Activated naive CD4-positive, alpha-beta T cell treated with anti-CD3 and anti-CD28 coated beads, Interleukin-2, amount 50 U/mL, for 24 hours (primary cell): Measurements from ENCODE around the gene ING2.
A peak's percentile ranks its signal among the peaks of the same experiment; 100 is the strongest.
"Not testable (repeated sequence)": the region's sequence is repeated elsewhere in the genome, so short reads cannot be mapped to it uniquely, and the experiment has no call there.

ENCODE experiments used
- H3K27ac Mint-ChIP-seq: one replicate; pipeline ENCODE4 v1.8.0; 2021; ENCODE audit warnings: mild to moderate bottlenecking, mixed read lengths
- H3K27me3 Mint-ChIP-seq: one replicate; pipeline ENCODE4 v1.8.0; 2021; ENCODE audit warnings: mixed read lengths
- H3K36me3 Mint-ChIP-seq: one replicate; pipeline ENCODE4 v1.8.0; 2021; ENCODE audit warnings: mixed read lengths
- H3K4me1 Mint-ChIP-seq: one replicate; pipeline ENCODE4 v1.8.0; 2021; ENCODE audit warnings: mixed read lengths
- H3K4me3 Mint-ChIP-seq: one replicate; pipeline ENCODE4 v1.8.0; 2021; ENCODE audit warnings: mild to moderate bottlenecking, mixed read lengths
- H3K9me3 Mint-ChIP-seq: one replicate; pipeline ENCODE4 v1.8.0; 2021; ENCODE audit warnings: mixed read lengths

Gene ING2, protein sequence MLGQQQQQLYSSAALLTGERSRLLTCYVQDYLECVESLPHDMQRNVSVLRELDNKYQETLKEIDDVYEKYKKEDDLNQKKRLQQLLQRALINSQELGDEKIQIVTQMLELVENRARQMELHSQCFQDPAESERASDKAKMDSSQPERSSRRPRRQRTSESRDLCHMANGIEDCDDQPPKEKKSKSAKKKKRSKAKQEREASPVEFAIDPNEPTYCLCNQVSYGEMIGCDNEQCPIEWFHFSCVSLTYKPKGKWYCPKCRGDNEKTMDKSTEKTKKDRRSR

DNA sequence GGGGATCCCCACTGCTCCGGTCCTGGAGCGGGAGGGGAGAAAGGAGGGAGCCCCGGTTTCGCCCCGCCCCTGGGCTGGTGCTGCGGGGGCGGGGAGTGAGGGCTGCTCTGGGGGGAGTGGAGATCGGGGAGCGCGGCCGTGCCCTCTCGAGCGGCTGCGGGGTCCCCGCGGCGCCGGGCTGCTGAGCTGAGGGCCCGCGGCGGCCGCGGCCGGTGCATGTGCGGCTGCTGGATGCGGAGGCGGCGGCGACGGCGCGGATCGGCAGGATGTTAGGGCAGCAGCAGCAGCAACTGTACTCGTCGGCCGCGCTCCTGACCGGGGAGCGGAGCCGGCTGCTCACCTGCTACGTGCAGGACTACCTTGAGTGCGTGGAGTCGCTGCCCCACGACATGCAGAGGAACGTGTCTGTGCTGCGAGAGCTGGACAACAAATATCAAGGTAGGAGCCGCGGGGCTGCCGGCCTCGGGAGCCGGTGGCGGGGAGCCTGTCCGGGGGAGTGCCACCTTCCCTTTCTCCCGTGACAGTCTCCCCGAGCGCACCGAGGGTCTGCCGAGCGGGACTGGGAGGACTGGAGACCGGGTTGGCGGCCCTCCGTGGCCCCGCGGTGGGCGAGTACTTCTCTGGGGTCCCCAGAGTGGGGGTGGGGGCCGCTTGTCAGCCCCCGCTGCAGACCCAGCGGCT, at the start of gene ING2:
Gene ING2 (plus strand): TSS at position 129 of the 681 bp plus-strand sequence. CDS start 138 bp downstream, at position 267.
- Mint-ChIP-seq H3K4me3 (peak within 1 kb of the TSS; percentile 97), H3K27me3 (no peaks in the 10 kb centered on the region), H3K9me3 (no peaks in the 10 kb centered on the region), H3K27ac (peak within 1 kb of the TSS; percentile 98), H3K4me1 (peaks cover 31% of the 10 kb centered on the region), H3K36me3 (peaks cover under 1% of the 10 kb centered on the region)

DNA sequence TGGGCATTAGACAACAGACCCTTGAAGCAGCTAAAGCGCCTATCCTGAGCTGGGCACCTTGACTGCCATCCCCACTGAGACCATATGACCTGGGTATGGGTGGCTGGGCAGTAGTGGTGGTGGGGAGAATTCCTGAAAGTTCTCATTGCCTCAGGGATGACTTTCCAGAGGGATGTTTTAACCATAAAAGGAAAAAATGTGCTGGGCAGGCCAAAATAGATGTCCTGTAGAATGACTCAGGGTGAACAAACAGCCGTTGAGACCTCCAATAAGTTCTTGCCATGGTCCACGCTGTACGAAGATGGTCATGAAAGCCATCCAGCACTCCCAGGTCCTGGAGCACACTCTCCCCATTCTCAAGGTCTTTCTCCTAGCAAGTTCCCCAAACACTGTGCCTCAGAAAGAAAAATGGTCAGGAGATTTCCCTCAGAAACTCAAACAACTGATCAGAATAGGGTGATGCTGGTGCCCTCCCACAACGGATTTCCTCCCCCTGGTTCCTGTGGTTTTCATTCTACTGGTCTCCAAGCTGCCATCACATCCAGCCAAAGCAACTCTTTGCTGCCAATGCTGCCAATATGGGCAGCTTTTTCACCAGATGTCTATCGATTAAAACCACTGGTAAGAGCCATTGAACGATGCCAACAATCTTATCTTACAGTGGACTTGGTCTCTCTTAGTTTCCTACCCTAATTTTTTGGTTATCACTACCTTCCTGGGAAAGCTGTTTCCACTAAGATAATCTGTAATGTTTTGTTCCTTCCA, 49.2 kb upstream of the ING2 start:
- no peak overlapping the region for H3K4me3 Mint-ChIP-seq
- no peaks in the 10 kb centered on the region for H3K9me3 Mint-ChIP-seq
- peaks cover 2% of the 10 kb centered on the region for H3K36me3 Mint-ChIP-seq
- no peak overlapping the region for H3K27ac Mint-ChIP-seq
- no peaks in the 10 kb centered on the region for H3K27me3 Mint-ChIP-seq
- H3K4me1 Mint-ChIP-seq, result peaks cover 16% of the 10 kb centered on the region

DNA sequence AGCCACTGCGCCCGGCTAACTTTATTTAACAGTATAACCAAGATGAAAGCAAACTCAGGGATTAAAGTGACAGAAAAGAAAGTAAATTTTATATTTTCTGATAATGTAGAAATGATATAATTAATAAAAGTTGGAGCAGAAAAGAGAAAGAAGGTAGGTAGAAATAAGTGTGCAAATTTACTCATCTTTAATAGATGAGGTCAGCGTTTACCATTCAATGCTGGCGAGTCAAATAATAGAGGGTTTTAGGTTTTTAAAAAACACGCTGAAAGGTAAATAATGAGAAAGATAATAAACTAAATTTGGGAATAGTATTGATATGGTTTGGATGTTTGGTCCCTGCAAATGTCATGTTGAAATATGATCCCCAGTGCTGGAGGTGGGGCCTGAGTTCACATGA, 46.9 kb upstream of the ING2 start:
- Mint-ChIP-seq H3K36me3 (no peaks in the 10 kb centered on the region), H3K27ac (no peak overlapping the region), H3K9me3 (no peaks in the 10 kb centered on the region), H3K4me1 (peaks cover 16% of the 10 kb centered on the region), H3K27me3 (no peaks in the 10 kb centered on the region), H3K4me3 (no peak overlapping the region)

DNA sequence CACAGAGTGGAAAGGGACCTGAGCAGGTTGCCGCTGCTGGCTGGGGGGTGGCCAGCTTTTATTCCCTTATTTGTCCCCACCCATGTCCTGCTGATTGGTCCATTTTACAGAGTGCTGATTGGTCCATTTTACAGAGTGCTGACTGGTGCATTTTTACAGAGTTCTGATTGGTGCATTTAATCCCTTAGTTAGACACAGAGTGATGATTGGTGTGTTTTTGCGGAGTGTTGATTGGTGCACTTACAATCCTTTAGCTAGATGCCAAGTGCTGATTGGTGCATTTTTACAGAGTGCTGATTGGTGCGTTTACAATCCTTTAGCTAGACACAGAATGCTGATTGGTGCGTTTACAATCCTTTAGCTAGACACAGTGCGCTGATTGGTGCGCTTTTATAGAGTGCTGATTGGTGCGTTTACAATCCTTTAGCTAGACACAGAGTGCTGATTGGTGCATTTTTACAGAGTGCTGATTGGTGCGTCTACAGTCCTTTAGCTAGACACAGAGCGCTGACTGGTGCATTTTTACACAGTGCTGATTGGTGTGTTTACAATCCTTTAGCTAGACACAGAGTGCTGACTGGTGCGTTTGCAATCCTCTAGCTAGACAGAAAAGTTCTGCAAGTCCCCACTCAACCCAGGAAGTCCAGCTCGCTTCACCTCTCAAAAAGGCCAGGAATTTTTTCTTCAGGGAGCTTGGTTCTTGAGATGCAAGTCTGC, 40.8 kb upstream of the ING2 start:
- H3K27ac Mint-ChIP-seq, H3K4me3 Mint-ChIP-seq, H3K4me1 Mint-ChIP-seq, H3K36me3 Mint-ChIP-seq, H3K27me3 Mint-ChIP-seq, H3K9me3 Mint-ChIP-seq: not testable (repeated sequence)

DNA sequence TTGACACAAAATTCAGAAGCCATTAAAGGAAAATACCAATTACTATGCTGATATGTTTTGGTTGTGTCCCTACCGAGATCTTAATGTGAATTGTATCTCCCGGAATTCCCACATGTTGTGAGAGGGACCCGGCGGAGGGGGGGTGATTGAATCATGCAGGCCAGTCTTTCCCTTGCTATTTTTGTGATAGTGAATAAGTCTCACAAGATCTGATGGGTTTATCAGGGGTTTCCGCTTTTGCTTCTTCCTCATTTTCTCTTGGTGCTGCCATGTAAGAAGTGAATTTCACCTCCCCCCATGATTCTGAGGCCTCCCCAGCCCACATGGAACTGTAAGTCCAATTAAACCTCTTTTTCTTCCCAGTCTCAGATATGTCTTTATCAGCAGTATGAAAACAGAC, 39.0 kb upstream of the ING2 start:
- not testable (repeated sequence) for H3K4me1 Mint-ChIP-seq, H3K36me3 Mint-ChIP-seq, H3K27ac Mint-ChIP-seq, H3K27me3 Mint-ChIP-seq, H3K4me3 Mint-ChIP-seq, H3K9me3 Mint-ChIP-seq

DNA sequence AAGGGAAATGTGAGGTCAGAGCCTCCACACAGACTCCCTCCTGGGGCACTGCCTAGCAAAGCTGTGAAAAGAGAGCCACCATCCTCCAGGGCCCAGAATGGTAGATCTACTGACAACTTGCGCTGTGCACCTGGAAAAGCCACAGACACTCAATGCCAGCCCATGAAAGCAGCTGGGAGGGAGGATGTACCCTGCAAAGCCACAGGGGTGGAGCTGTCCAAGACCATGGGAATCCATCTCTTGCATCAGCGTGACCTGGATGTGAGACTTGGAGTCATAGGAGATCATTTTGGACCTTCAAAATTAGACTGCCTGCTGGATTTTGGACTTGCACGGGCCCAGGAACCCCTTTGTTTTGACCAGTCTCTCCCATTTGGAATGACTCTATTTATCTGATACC, 37.6 kb upstream of the ING2 start:
- H3K4me1 Mint-ChIP-seq, result peaks cover under 1% of the 10 kb centered on the region
- H3K27ac Mint-ChIP-seq, result no peak overlapping the region
- no peaks in the 10 kb centered on the region for H3K27me3 Mint-ChIP-seq
- H3K4me3 Mint-ChIP-seq, result no peak overlapping the region
- no peaks in the 10 kb centered on the region for H3K9me3 Mint-ChIP-seq
- peaks cover 7% of the 10 kb centered on the region for H3K36me3 Mint-ChIP-seq

DNA sequence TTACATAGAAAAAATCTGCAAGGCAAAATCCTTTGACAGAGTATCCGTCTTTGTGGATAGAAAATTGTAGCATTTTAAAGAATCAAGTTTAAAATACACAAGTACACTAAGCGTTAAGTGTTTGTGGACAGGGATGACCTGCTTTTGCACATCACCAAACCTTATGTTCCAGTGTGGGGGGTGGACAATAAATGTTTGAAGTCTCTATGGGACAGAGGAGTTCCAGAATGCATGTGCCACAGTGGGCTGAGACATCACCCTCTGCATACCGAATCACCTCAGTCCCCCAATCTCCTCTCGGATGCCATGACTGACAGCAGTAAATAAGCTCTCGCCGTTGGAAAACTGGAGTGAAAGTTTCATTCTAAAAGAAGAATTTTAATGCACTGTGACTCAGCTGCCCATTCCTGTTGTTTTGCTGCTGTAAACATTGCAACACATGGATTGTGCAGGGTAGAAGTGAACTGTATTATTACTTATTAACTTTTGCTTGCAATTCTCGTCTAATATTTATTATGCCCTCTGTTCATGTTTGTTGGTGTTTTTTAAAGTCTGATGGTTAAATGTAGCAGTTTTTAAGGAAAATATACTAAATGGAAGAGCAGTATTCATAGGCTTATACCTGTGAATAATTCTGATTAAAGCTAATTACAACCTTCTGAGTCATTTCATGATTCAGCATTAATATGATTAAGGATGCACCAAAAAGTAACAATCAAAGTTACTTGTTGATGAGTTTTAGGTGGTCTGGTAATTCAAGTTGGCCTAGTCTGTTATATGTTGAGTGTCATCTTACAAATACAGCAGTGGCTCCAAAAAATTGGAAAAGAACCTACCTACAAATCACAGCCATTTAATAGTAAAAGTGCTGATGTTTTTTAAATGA, 36.4 kb upstream of the ING2 start:
- Mint-ChIP-seq H3K27ac (no peak overlapping the region), H3K36me3 (peaks cover 7% of the 10 kb centered on the region)

DNA sequence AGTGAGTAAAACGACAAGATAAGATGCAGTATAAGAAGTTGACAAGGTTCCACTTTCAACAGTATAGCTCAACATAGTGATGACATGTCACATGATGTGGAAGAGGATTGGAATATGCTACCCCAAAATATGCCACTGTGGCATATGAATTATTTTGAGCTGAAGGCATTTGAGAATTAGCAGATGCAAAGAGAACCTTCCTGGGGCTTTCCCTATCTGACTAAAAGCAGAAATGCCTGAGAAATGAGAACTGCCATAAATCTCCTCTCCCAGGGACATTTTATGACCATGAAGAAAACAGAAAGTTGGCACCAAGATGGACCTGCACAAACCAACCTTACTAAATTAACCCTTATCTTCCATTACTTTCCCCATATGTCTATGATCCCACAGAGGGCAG, 35.6 kb upstream of the ING2 start:
- no peaks in the 10 kb centered on the region for H3K27me3 Mint-ChIP-seq
- peaks cover 8% of the 10 kb centered on the region for H3K4me1 Mint-ChIP-seq
- no peaks in the 10 kb centered on the region for H3K9me3 Mint-ChIP-seq
- H3K36me3 Mint-ChIP-seq, result peaks cover 7% of the 10 kb centered on the region
- no peak overlapping the region for H3K4me3 Mint-ChIP-seq
- H3K27ac Mint-ChIP-seq, result no peak overlapping the region

More for the DNA sequence above, 36.4 kb upstream of the ING2 start:
- H3K9me3 Mint-ChIP-seq, result no peaks in the 10 kb centered on the region
- peaks cover 8% of the 10 kb centered on the region for H3K4me1 Mint-ChIP-seq
- no peaks in the 10 kb centered on the region for H3K27me3 Mint-ChIP-seq
- no peak overlapping the region for H3K4me3 Mint-ChIP-seq

DNA sequence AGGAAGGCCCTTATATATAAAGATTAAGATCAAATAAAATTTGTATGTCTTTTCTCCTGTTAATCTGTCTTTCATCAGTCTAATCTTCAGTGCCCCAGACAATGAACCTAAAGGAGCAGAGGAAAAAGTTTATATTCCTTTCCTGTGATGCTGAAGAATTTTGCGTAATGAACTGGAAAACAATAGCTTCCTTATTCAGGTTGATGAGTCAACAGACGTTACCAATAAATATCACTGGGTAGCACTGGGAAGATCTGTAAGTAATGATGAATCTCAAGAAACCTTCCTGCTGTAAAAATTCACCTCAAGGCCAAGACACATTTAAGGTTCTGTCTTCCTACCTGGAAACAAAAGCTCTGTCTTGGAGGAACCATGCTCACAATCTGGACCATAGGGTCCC, 34.9 kb upstream of the ING2 start:
- H3K4me1 Mint-ChIP-seq, result peaks cover 8% of the 10 kb centered on the region
- peaks cover 7% of the 10 kb centered on the region for H3K36me3 Mint-ChIP-seq
- H3K4me3 Mint-ChIP-seq, result no peak overlapping the region
- no peak overlapping the region for H3K27ac Mint-ChIP-seq
- H3K27me3 Mint-ChIP-seq, result no peaks in the 10 kb centered on the region
- H3K9me3 Mint-ChIP-seq, result no peaks in the 10 kb centered on the region

DNA sequence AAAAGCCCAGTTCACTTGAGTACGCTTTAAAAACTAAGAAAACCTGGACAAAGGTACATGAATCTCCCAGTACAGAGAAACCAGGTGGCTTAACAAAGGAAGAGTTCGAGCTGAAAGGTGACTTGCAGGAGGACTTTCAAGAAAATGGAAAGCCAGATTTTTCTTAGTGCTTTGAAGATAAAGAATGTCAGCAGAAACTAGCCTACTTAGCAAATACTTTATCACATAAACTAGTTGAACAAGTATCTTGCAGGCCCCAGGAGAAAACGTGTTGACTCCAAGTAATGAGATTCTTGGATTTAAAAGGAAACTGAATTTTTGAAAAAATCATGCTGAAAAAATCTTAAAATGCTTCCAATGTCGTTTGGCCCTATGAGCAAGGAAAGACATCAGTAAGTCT, 34.0 kb upstream of the ING2 start:
- no peaks in the 10 kb centered on the region for H3K27me3 Mint-ChIP-seq
- peaks cover 7% of the 10 kb centered on the region for H3K36me3 Mint-ChIP-seq
- no peak overlapping the region for H3K27ac Mint-ChIP-seq
- no peaks in the 10 kb centered on the region for H3K9me3 Mint-ChIP-seq
- H3K4me1 Mint-ChIP-seq, result peaks cover 8% of the 10 kb centered on the region
- H3K4me3 Mint-ChIP-seq, result no peak overlapping the region

DNA sequence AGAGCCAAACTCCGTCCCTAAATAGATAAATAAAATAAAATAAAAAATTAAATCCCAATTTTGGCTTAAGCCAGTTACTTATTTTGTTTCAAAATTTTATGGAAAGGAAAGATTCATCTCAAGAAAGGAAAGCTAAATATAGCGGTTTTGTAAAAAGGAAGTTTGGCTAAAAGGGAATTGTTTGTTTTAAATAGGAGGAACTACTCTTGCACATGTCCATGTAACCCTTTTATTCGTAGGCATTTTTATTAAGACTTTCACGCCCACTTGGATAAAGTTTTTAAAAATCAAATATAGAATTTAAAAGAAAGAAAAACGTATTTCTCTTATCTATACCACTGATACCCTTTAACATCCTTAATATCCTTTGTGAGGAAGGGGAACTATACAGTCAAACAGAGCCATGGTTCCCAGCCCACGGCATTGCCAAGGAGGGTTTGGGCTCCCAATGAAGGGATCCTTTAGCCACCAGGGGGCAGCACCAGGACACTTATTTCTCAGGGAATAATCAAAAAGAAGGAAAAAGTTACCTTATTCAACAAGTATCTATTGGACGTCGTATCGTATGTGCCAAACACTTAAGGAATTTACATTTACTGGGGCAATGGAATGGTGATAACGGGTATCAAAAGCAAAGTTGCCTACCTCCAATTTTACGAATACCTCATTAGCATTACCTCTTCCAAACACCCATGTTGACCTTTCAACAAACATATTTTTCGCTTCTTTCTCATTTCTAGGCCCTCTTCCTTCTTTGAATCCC, 32.7 kb upstream of the ING2 start:
- Mint-ChIP-seq H3K4me3 (no peak overlapping the region), H3K27me3 (no peaks in the 10 kb centered on the region), H3K36me3 (peaks cover 7% of the 10 kb centered on the region), H3K4me1 (peaks cover 8% of the 10 kb centered on the region), H3K9me3 (no peaks in the 10 kb centered on the region), H3K27ac (no peak overlapping the region)

DNA sequence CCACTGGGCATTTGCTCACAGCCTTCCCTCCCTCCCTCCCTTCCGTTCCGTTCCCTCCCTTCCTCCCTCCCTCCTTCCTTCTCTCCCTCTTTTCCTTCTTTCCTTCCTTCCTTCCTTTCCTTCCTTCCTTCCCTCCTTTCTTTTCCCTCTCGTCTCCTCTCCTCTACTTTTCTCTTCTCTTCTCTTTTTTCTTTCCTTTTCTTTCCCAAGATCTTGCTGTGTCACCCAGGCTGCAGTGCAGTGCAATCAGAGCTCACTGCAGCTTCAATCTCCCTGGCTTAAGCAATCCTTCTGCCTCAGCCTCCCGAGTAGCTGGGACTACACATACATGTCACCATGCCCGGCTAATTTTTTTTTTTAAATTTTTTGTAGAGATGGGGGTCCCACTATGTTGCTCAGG, 26.7 kb upstream of the ING2 start:
- Mint-ChIP-seq H3K4me3 (no peak overlapping the region), H3K27ac (no peak overlapping the region), H3K4me1 (no peaks in the 10 kb centered on the region), H3K36me3 (no peaks in the 10 kb centered on the region), H3K9me3 (no peaks in the 10 kb centered on the region), H3K27me3 (no peaks in the 10 kb centered on the region)

DNA sequence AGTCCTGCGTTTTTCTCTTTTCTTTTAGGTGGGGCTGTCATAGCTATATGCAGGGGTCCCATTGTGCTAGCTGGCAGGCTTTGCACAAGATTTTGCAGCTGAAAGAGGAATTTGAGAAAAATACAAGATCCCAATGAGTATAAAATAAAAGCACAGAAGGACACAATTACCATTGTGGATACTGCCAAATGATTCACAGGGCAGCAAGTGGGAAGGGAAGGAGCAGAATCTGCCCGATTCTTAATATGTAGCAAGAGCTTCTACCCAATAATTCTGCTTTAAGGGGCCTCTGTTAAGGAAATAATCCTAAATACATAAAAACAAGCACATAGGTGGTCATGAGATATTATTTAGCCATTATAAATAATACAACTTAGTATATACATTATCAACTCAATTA, 25.9 kb upstream of the ING2 start:
- no peaks in the 10 kb centered on the region for H3K27me3 Mint-ChIP-seq
- H3K4me3 Mint-ChIP-seq, result no peak overlapping the region
- H3K4me1 Mint-ChIP-seq, result no peaks in the 10 kb centered on the region
- no peak overlapping the region for H3K27ac Mint-ChIP-seq
- no peaks in the 10 kb centered on the region for H3K36me3 Mint-ChIP-seq
- no peaks in the 10 kb centered on the region for H3K9me3 Mint-ChIP-seq

DNA sequence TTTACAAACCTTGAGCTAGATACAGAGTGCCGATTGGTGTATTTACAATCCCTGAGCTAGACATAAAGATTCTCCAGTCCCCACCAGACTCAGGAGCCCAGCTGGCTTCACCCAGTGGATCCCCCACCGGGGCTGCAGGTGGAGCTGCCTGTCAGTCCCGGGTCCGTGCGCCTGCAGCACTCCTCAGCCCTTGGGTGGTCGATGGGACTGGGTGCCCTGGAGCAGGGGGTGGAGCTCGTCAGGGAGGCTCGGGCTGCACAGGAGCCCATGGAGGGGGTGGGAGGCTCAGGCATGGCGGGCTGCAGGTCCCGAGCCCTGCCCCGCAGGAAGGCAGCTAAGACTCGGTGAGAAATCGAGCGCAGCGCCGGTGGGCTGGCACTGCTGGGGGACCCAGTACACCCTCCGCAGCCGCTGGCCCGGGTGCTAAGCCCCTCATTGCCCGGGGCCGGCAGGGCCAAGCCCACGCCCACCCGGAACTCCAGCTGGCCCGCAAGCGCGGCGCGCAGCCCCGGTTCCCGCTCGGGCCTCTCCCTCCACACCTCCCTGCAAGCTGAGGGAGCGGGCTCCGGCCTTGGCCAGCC, 22.3 kb upstream of the ING2 start:
- H3K4me3 Mint-ChIP-seq, H3K27ac Mint-ChIP-seq, H3K36me3 Mint-ChIP-seq, H3K4me1 Mint-ChIP-seq, H3K9me3 Mint-ChIP-seq, H3K27me3 Mint-ChIP-seq: not testable (repeated sequence)
